ENCODE results near the gene CHID1. TPM values are rescaled to one million over a fixed set of nuclear protein-coding genes. Genes with fewer than 3 reads are reported as not detected.

The CHID1 gene
- polyA plus RNA-seq, 2 donors = 22.5 to 30.7 TPM

DNA sequence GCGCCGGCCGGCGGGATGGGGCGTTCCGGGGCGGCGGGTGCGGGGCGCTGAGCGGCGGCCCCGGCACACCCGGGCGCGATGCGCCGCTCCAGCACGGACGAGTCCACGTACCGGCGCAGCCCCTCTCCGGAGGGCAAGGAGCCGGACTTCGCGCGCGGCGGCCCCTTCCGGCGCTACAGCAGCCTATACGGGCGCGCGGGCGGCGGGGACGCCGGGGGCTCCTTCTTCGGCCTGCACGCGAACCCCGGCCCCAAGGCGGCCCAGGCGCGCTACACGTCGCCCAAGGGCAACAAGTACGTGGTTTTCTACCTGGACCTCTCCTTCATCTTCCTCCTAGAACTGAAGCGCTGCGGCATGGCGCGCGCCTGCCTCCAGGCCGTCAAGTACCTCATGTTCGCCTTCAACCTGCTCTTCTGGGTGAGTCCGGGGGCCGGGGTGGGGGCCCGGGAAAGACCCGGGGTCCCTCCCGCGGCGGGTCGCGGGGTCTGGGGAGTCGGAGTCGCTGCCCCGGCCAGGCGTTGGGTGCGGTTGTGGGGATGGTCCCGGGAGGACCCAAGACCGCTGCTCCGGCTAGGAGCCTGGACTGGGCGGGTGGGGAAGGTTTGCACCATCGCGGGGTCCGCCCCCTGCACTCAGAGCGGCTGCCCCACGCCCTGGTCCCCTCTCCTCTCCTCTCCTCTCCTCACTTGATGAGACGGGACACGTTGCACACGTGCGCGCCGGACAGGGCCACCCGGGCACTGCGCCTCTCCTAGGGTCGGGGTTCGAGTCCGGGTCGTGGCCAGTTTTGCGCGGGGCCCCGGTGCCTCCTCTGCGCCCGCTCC is 60.4 kb downstream of the CHID1 start:
- 25 to 27% methylated on average over 85 to 97 of the region's 97 CpGs for WGBS, 2 donors
- H3K36me3 ChIP-seq (ENCODE audit: control insufficient read depth in 2 of 2, insufficient read depth in 2 of 2, low read length in 1 of 2) = no peaks in the 10 kb centered on the region
- H3K9me3 ChIP-seq (ENCODE audit: control insufficient read depth in 2 of 2, insufficient read depth in 1 of 2, low read depth in 1 of 2, low read length in 1 of 2) = no peaks in the 10 kb centered on the region
- no peak overlapping the region for H3K27ac ChIP-seq (ENCODE audit: low read depth in 2 of 2, low read length in 1 of 2)
- peaks cover 7 to 19% of the 10 kb centered on the region in 2 donors for H3K4me1 ChIP-seq (ENCODE audit: control insufficient read depth in 2 of 2, insufficient read depth in 2 of 2, low read length in 1 of 2)
- peaks cover 0 to 5% of the 10 kb centered on the region in 2 donors for H3K27me3 ChIP-seq (ENCODE audit: control insufficient read depth in 1 of 2, insufficient read depth in 2 of 2, low read length in 2 of 2)
- peak overlapping the region; percentile 13 to 37 for H3K4me3 ChIP-seq (ENCODE audit: low read depth in 1 of 2, low read length in 2 of 2)

DNA sequence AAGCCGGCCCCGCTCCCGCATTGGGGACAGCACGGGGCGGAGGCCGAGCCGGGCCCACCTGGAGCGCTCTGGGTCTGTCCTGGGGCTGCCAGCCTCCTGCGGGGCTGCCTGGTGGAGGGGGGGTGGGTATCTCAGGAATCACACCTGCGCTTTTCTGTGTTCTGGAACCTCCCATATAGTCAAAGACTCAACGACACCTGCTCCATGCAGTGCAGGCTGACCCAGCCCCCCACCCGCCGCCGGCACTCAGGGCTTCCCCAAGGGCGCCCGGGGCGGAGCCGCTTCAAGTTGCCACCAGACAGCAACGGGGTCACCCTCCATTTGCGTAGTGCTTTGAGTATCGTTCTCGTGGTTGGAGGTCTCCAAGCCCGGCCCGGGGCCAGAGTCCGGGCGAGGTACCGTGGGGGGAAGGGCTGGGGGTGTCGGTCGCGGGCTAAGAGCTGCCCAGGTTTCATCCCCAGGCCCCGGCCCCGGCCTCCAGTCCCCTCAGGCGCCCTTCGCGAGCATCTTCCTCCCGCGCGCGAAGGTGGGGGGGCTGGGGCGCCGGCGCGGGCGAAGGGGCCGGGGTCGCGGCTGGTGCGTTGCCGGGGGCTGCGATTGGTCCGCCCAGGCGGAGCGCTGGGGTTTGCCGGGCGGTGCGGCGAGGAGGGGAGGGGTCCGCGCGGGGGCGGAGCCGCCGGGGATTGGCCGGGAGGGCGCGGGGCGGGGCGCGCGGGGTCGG is 61.3 kb downstream of the CHID1 start:
- H3K9me3 ChIP-seq (ENCODE audit: control insufficient read depth in 2 of 2, insufficient read depth in 1 of 2, low read depth in 1 of 2, low read length in 1 of 2) = no peaks in the 10 kb centered on the region
- peaks cover 0 to 5% of the 10 kb centered on the region in 2 donors for H3K27me3 ChIP-seq (ENCODE audit: control insufficient read depth in 1 of 2, insufficient read depth in 2 of 2, low read length in 2 of 2)
- H3K4me1 ChIP-seq (ENCODE audit: control insufficient read depth in 2 of 2, insufficient read depth in 2 of 2, low read length in 1 of 2) = peaks cover 9 to 22% of the 10 kb centered on the region in 2 donors
- WGBS, 2 donors = 6 to 11% methylated on average over 37 to 71 of the region's 71 CpGs
- no peaks in the 10 kb centered on the region for H3K36me3 ChIP-seq (ENCODE audit: control insufficient read depth in 2 of 2, insufficient read depth in 2 of 2, low read length in 1 of 2)
- H3K4me3 ChIP-seq (ENCODE audit: low read depth in 1 of 2, low read length in 2 of 2) = peak overlapping the region in 1 of 2 donors; percentile 37
- no peak overlapping the region for H3K27ac ChIP-seq (ENCODE audit: low read depth in 2 of 2, low read length in 1 of 2)

DNA sequence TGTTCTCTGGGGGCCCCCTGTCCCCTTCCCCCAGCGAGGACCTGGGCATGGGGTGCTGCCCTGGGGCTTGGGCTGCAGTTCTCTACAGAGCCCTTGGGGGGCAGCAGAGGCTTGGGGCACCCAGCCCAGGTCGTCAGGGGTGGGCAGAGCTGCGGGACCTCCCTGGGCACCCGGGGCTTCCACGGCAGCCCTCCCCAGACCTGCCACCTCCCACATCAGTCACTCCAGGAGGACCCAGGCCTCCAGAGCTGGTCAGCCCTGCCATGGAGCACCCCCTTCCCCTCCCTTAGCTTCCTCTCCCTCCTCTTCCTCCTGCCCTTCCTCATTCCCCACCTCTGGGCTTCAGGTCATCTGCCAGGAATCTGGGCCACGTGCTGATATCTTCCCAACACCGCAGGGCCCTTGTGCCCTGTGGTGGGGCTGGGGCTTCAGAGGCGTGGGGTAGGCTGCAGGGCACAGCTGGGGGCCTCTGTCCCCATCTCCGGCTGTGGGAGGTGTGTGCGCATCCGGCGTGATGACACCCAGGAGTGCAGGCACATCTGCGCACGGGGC is 62.2 kb downstream of the CHID1 start:
- 27 to 35% methylated on average over 13 to 14 of the region's 14 CpGs for WGBS, 2 donors

DNA sequence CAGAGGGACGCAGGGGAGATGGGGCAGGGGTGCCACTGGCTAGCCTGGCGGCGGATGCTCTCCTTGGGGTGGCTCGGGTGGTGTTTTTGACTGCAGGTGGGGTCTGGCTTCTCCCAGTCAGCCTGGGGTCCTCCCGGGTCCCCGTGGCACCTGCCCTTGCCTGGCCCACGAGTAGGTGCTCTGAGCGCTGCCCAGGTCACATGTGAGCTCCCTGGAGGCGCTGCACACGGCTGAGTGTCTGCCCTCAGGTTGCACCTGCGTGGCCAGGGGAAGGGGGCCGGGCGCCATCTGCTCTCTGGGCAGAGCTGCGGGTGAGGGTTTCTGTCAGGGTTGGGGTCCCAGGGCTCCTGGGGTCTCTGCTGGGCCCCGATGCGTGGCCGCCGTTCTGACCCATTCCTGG is 62.7 kb downstream of the CHID1 start:
- Histone ChIP-seq H3K36me3 (ENCODE audit: control insufficient read depth in 2 of 2, insufficient read depth in 2 of 2, low read length in 1 of 2) (no peaks in the 10 kb centered on the region), H3K4me3 (ENCODE audit: low read depth in 1 of 2, low read length in 2 of 2) (no peak overlapping the region), H3K27ac (ENCODE audit: low read depth in 2 of 2, low read length in 1 of 2) (no peak overlapping the region), H3K27me3 (ENCODE audit: control insufficient read depth in 1 of 2, insufficient read depth in 2 of 2, low read length in 2 of 2) (peaks cover 0 to 5% of the 10 kb centered on the region in 2 donors), H3K4me1 (ENCODE audit: control insufficient read depth in 2 of 2, insufficient read depth in 2 of 2, low read length in 1 of 2) (peaks cover 15 to 22% of the 10 kb centered on the region in 2 donors), H3K9me3 (ENCODE audit: control insufficient read depth in 2 of 2, insufficient read depth in 1 of 2, low read depth in 1 of 2, low read length in 1 of 2) (no peaks in the 10 kb centered on the region)
- 76 to 79% methylated on average over 18 of the region's 18 CpGs for WGBS, 2 donors

More for the DNA sequence above, 62.2 kb downstream of the CHID1 start:
- H3K4me1 ChIP-seq (ENCODE audit: control insufficient read depth in 2 of 2, insufficient read depth in 2 of 2, low read length in 1 of 2) = peaks cover 10 to 22% of the 10 kb centered on the region in 2 donors
- H3K9me3 ChIP-seq (ENCODE audit: control insufficient read depth in 2 of 2, insufficient read depth in 1 of 2, low read depth in 1 of 2, low read length in 1 of 2) = no peaks in the 10 kb centered on the region
- no peak overlapping the region for H3K4me3 ChIP-seq (ENCODE audit: low read depth in 1 of 2, low read length in 2 of 2)
- H3K27me3 ChIP-seq (ENCODE audit: control insufficient read depth in 1 of 2, insufficient read depth in 2 of 2, low read length in 2 of 2) = peaks cover 0 to 5% of the 10 kb centered on the region in 2 donors
- no peak overlapping the region for H3K27ac ChIP-seq (ENCODE audit: low read depth in 2 of 2, low read length in 1 of 2)
- H3K36me3 ChIP-seq (ENCODE audit: control insufficient read depth in 2 of 2, insufficient read depth in 2 of 2, low read length in 1 of 2) = no peaks in the 10 kb centered on the region

DNA sequence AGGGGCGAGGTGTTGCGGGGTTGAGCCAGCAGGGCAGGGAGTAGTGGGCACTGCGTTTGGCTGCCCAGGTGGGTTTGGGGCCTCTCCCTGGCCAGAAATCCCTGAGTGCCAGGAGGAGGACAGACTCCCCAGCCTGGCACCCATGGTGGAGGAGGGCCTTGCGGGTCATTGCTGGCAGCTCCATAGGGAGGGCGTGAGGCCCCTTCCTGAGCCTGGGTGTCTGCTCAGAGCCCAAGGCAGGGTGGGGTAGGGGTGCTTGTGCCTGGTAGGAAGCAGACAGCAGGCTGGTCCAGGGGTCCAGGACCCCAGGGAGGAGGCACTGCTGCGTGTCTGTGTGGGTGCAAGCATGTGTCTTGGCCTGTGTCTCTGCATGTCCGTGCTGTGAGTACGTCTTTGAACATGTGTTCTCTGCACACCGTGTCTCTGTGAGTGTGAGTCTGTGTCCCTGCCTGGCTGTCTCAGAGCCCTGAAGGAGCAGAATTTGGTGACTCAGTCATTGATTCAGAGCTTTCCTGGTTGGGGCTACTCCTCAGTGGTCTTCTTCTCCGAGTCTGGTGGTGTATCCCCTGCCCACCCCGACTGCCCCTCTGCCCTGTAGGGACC is 64.0 kb downstream of the CHID1 start:
- Histone ChIP-seq H3K27ac (ENCODE audit: low read depth in 2 of 2, low read length in 1 of 2) (peak overlapping the region in 1 of 2 donors; percentile 24), H3K27me3 (ENCODE audit: control insufficient read depth in 1 of 2, insufficient read depth in 2 of 2, low read length in 2 of 2) (peaks cover 0 to 5% of the 10 kb centered on the region in 2 donors), H3K9me3 (ENCODE audit: control insufficient read depth in 2 of 2, insufficient read depth in 1 of 2, low read depth in 1 of 2, low read length in 1 of 2) (no peaks in the 10 kb centered on the region), H3K4me3 (ENCODE audit: low read depth in 1 of 2, low read length in 2 of 2) (no peak overlapping the region), H3K36me3 (ENCODE audit: control insufficient read depth in 2 of 2, insufficient read depth in 2 of 2, low read length in 1 of 2) (no peaks in the 10 kb centered on the region), H3K4me1 (ENCODE audit: control insufficient read depth in 2 of 2, insufficient read depth in 2 of 2, low read length in 1 of 2) (peaks cover 15 to 22% of the 10 kb centered on the region in 2 donors)
- 51 to 62% methylated on average over 11 of the region's 11 CpGs for WGBS, 2 donors

DNA sequence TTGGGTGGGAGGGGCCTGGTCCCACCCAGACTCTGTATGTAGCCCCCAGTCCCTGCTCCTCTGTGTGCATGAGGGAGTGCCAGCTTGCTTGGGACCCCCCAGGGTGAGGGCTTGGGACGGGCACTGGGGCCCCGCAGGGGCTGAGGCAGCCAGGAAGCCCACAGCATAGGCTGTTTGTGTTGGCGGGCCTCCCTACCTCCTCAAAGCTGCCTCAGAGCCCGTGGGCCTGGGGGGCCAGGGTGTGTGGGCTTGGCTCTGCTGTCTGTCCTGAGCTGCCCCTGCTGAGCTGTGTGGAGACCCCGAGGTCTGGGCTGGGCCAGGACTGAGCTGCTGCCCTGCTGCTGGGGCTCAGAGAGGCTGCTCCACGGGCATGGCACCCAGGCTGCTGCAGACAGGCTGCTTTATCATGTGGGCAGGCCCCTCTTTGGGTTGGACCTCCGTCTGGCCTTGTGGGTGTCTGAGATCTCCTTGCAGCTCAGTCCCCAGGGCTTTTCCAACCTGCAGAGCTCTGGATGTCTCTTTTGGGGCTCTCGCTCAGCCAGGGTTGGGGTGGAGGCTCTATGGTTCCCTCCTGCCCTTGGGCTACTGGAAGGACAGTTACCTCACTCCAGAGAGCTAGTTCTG is 64.6 kb downstream of the CHID1 start:
- 41 to 44% methylated on average over 8 of the region's 8 CpGs for WGBS, 2 donors
- Histone ChIP-seq H3K4me1 (ENCODE audit: control insufficient read depth in 2 of 2, insufficient read depth in 2 of 2, low read length in 1 of 2) (peaks cover 19 to 22% of the 10 kb centered on the region in 2 donors), H3K27ac (ENCODE audit: low read depth in 2 of 2, low read length in 1 of 2) (peak overlapping the region in 1 of 2 donors; percentile 79), H3K4me3 (ENCODE audit: low read depth in 1 of 2, low read length in 2 of 2) (no peak overlapping the region), H3K27me3 (ENCODE audit: control insufficient read depth in 1 of 2, insufficient read depth in 2 of 2, low read length in 2 of 2) (peaks cover 0 to 5% of the 10 kb centered on the region in 2 donors), H3K9me3 (ENCODE audit: control insufficient read depth in 2 of 2, insufficient read depth in 1 of 2, low read depth in 1 of 2, low read length in 1 of 2) (no peaks in the 10 kb centered on the region), H3K36me3 (ENCODE audit: control insufficient read depth in 2 of 2, insufficient read depth in 2 of 2, low read length in 1 of 2) (no peaks in the 10 kb centered on the region)

DNA sequence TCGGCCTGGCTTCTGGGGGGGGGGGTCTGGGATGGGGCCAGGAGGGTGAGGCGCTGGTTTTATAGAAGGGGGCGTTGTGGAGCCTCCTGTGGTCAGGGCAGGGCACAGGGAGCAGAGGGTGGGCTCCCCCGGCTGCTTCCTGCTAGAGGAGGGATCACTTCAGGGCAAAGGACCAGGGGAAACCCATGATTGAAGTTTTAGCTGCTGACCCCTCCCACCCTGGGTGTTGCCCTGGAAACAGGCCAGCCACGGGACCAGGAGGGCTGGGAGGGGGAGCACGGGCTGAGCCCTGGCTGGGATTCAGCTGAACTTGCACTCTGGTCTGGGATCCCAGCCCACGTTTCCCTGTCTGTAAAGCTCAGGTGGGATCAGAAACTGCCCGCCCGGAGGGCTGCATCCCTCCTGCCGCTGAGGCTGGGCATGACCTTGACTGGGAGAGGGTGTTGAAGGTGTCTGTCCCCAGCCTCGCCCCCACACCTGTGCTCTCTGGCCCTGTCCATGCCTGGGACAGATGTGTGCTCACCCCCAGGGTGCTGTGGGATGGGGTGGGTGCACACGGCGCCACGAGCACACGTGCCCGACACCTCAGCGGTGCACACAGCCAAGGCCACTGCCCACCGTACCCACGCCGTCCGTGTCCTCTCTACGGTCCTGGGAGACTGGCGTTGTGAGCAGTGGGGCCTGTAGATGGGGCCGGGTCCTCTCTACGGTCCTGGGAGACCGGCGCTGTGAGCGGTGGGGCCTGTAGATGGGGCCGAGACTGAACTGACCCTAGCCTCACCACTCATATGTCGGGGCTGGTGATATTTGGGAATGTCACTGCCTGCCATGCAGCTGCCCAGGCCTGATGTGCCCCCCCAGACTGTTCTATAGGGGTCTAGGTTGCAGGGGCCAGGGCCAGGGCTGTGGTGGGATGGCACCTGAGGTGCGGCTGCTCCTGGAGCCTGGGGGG is 65.6 kb downstream of the CHID1 start:
- peaks cover 19 to 25% of the 10 kb centered on the region in 2 donors for H3K4me1 ChIP-seq (ENCODE audit: control insufficient read depth in 2 of 2, insufficient read depth in 2 of 2, low read length in 1 of 2)
- peaks cover 0 to 3% of the 10 kb centered on the region in 2 donors for H3K36me3 ChIP-seq (ENCODE audit: control insufficient read depth in 2 of 2, insufficient read depth in 2 of 2, low read length in 1 of 2)
- peaks cover 0 to 5% of the 10 kb centered on the region in 2 donors for H3K27me3 ChIP-seq (ENCODE audit: control insufficient read depth in 1 of 2, insufficient read depth in 2 of 2, low read length in 2 of 2)
- 28 to 32% methylated on average over 30 to 31 of the region's 31 CpGs for WGBS, 2 donors
- H3K27ac ChIP-seq (ENCODE audit: low read depth in 2 of 2, low read length in 1 of 2) = peak overlapping the region; percentile 72 to 79
- no peaks in the 10 kb centered on the region for H3K9me3 ChIP-seq (ENCODE audit: control insufficient read depth in 2 of 2, insufficient read depth in 1 of 2, low read depth in 1 of 2, low read length in 1 of 2)
- H3K4me3 ChIP-seq (ENCODE audit: low read depth in 1 of 2, low read length in 2 of 2) = peak overlapping the region in 1 of 2 donors; percentile 72

DNA sequence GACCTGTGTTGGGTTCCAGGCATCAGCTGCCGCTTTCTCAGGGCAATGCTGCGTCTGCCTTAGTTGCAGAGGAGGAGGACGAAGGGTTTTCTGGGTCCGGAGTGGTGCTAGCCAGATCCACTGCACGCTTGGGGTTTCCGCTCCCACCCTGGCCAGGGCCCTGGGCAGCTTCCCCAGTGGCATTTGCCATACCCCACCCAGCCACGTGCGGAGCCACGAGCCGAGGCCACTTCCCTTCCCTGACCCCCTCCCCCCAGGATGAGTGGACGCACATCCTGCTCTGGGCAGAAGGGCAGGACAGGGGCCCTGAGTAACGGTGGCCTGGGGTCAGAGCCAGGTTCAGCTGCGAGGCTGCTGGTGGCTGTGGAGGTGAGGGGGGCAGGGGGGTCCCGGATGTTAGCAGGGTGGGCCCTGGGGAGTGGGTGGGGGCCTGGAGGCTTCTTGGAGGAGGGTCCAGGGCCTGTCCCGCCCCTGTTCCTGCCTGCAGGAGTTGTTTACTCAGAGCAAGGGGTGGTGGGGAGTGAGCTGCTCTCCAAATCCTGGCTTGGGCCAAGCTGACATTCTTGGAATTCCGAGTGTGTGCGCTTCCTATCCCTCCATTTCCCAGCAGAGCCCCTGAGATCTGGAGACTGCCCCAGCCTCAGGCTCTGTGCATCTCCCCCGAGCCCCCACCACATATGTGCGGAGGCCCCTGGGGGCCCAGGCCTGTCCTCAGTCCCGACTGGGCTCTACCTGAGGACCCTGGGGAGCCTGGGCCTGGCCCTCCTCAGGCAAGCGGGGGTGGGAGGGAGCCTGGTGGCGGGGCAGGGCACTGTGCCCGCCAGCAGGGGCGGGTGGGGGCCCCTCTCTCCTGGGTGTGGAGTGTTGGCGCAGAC is 66.6 kb downstream of the CHID1 start:
- H3K4me1 ChIP-seq (ENCODE audit: control insufficient read depth in 2 of 2, insufficient read depth in 2 of 2, low read length in 1 of 2) = peaks cover 14 to 23% of the 10 kb centered on the region in 2 donors
- H3K4me3 ChIP-seq (ENCODE audit: low read depth in 1 of 2, low read length in 2 of 2) = peak overlapping the region; percentile 72 to 92
- no peaks in the 10 kb centered on the region for H3K27me3 ChIP-seq (ENCODE audit: control insufficient read depth in 1 of 2, insufficient read depth in 2 of 2, low read length in 2 of 2)
- WGBS, 2 donors = 4 to 7% methylated on average over 21 to 25 of the region's 25 CpGs
- peak overlapping the region; percentile 72 to 79 for H3K27ac ChIP-seq (ENCODE audit: low read depth in 2 of 2, low read length in 1 of 2)
- H3K9me3 ChIP-seq (ENCODE audit: control insufficient read depth in 2 of 2, insufficient read depth in 1 of 2, low read depth in 1 of 2, low read length in 1 of 2) = no peaks in the 10 kb centered on the region
- H3K36me3 ChIP-seq (ENCODE audit: control insufficient read depth in 2 of 2, insufficient read depth in 2 of 2, low read length in 1 of 2) = peaks cover 0 to 8% of the 10 kb centered on the region in 2 donors

Measured in esophagus (tissue), 2 donors.